ENCODE data around the gene PITX2.

The PITX2 gene

DNA sequence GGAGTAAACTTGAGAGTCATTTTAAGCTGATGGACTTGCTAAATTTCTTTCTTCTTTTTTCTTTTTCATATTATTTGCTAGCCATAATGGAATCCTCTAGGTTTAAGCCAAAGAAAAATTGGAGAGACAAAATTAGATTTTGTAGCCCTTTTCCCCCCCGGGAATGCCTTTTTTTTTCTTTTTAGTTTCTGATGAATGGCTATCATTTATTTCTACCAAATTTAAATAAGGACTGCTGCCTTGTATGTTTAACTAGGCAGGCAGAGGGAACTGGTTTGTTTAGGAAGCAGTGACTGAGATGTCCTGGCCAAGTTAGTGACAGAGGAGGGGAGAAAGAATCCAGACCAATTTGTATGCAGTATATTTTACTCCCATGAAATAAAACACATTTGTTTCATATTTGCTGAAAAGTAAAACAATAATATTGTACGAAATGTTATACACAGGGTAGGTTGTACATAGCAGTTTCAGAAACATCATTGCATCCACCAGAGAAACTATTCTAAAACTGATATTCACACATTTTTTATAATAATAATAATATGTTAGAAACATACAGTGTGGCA, 5.7 kb downstream of the PITX2 start:
- DNase-seq (ENCODE audit: low spot score) (no peak), ATAC-seq (ENCODE audit: low read depth) (no peak)
- TF ChIP-seq, protein P1, sequence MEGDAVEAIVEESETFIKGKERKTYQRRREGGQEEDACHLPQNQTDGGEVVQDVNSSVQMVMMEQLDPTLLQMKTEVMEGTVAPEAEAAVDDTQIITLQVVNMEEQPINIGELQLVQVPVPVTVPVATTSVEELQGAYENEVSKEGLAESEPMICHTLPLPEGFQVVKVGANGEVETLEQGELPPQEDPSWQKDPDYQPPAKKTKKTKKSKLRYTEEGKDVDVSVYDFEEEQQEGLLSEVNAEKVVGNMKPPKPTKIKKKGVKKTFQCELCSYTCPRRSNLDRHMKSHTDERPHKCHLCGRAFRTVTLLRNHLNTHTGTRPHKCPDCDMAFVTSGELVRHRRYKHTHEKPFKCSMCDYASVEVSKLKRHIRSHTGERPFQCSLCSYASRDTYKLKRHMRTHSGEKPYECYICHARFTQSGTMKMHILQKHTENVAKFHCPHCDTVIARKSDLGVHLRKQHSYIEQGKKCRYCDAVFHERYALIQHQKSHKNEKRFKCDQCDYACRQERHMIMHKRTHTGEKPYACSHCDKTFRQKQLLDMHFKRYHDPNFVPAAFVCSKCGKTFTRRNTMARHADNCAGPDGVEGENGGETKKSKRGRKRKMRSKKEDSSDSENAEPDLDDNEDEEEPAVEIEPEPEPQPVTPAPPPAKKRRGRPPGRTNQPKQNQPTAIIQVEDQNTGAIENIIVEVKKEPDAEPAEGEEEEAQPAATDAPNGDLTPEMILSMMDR (IDR thresholded peaks at IDR 0.05; ENCODE audit: poor library complexity, severe bottlenecking) = no peak
- no peak overlapping the region for H3K27ac ChIP-seq (ENCODE audit: poor library complexity, severe bottlenecking)
- H3K36me3 ChIP-seq (ENCODE audit: low read depth) = no peaks in the 10 kb centered on the region
- peaks cover 100% of the 10 kb centered on the region for H3K27me3 ChIP-seq (ENCODE audit: insufficient read depth, poor library complexity, severe bottlenecking)
- no peak overlapping the region for H3K4me3 ChIP-seq (ENCODE audit: severe bottlenecking)
- H3K9me3 ChIP-seq (ENCODE audit: severe bottlenecking) = no peaks in the 10 kb centered on the region
- H3K4me1 ChIP-seq (ENCODE audit: insufficient read depth, poor library complexity, severe bottlenecking) = no peaks in the 10 kb centered on the region

DNA sequence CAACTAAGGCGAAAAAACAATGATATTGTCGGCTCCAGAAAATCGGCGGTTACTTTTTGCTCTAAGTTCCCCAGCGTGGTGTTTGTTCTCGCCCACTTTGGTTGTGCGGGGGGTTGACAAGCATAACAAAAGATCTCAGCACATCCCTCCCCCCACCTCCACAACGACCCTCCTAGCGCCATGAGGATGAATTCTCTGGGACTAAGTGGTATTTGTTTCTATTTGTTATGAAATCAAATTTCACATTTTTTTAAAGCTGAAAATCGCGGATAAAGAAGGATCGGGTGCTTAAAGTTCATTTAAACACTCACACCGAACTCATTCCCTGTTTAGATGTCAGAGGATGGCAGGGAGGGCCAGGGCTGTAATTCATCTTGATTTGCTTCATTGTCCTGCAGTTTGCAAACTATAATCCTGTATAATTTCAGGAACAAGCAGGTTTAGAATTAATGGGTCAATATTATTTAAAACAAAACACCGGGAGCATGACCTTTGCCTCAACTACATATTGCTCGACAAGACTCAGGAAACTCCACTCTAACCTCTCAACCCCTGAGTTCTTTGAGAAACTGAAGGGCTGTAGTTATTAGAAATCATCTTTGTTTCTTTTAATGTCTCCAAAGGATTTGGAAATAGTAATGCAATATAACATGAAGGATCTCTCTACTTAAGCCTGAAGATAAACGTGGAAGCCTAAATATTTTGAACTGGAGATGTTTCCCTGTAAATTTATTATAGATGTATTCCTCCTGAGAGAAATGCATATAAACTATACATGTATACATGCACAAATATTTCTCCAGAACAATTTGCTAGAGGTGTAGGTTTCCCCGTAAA, 6.4 kb downstream of the PITX2 start:
- no peak for ATAC-seq (ENCODE audit: low read depth)
- no peaks in the 10 kb centered on the region for H3K36me3 ChIP-seq (ENCODE audit: low read depth)
- no peaks in the 10 kb centered on the region for H3K4me1 ChIP-seq (ENCODE audit: insufficient read depth, poor library complexity, severe bottlenecking)
- peaks cover 100% of the 10 kb centered on the region for H3K27me3 ChIP-seq (ENCODE audit: insufficient read depth, poor library complexity, severe bottlenecking)
- no peak overlapping the region for H3K4me3 ChIP-seq (ENCODE audit: severe bottlenecking)
- TF ChIP-seq, protein P1 (IDR thresholded peaks at IDR 0.05; ENCODE audit: poor library complexity, severe bottlenecking) = no peak
- no peaks in the 10 kb centered on the region for H3K9me3 ChIP-seq (ENCODE audit: severe bottlenecking)
- no peak for DNase-seq (ENCODE audit: low spot score)
- no peak overlapping the region for H3K27ac ChIP-seq (ENCODE audit: poor library complexity, severe bottlenecking)

DNA sequence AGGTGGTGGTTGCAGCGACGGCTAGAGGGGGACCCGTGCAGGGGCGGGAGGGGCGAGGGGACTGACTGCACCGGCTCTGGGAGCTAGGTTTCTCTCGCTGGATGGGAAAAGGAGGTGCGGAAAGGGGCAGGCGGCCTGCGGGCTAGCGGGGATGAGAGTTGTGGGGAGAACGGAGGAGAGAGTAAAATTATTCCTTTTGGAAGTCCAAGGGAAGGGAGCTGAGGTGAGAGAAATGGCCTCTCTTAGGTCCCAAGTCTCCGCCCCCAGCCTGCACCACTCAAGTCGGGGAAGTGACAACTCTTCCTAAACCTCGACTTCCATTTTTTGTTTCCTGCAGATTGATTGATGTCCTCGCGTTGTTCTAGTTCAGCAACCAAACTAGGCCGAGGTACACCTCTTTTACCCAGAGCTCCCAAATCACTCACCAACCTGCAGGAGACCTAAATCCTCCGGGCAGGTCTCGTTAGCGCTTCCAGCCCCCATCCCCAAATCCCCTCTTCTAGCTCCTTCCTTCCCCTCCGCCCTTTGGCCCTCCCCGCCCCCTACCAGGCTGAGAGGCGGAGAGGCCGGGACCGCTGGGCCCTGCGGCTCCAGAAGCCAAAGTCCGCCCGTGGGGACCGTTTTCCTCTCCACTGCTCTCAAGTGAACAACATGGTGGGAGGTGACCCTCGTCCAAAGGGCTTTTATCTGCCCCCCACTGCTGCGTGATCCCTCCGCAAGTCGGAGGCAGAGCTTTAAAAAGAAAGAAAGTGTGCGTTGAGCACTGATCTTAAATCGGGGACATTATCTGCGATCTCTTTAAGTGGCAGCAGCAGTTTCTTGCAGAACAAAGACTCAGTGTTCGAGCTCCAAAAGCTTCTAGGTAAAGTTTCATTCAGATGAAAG, 7.3 kb downstream of the PITX2 start:
- Histone ChIP-seq H3K4me3 (ENCODE audit: severe bottlenecking) (no peak overlapping the region), H3K36me3 (ENCODE audit: low read depth) (no peaks in the 10 kb centered on the region), H3K27ac (ENCODE audit: poor library complexity, severe bottlenecking) (no peak overlapping the region), H3K4me1 (ENCODE audit: insufficient read depth, poor library complexity, severe bottlenecking) (no peaks in the 10 kb centered on the region), H3K9me3 (ENCODE audit: severe bottlenecking) (no peaks in the 10 kb centered on the region), H3K27me3 (ENCODE audit: insufficient read depth, poor library complexity, severe bottlenecking) (peaks cover 100% of the 10 kb centered on the region)
- DNase-seq (ENCODE audit: low spot score) (no peak), ATAC-seq (ENCODE audit: low read depth) (no peak)
- TF ChIP-seq, protein P1 (IDR thresholded peaks at IDR 0.05; ENCODE audit: poor library complexity, severe bottlenecking) = no peak

DNA sequence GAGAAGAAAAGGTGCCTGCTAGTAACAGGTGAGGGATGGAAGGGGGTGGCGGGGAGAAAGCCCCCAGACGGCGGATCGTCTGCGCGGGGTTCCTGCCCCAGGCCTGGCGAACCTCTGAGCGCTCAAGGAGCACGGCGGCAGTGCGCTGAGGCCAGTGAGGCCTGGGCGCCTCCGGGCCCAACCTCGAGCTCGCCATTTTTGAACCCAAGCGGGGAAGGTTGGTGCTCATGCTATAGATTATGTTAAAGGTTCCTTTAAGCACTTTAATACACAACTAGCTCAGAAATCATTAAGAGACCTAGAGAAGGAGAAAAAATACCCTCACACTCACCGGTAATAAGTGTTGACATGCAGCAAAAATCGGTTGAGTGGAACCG, 7.9 kb downstream of the PITX2 start:
- no peaks in the 10 kb centered on the region for H3K9me3 ChIP-seq (ENCODE audit: severe bottlenecking)
- no peak overlapping the region for H3K4me3 ChIP-seq (ENCODE audit: severe bottlenecking)

More for the DNA sequence above, 7.9 kb downstream of the PITX2 start:
- TF ChIP-seq, protein P1 (IDR thresholded peaks at IDR 0.05; ENCODE audit: poor library complexity, severe bottlenecking) = no peak
- ATAC-seq (ENCODE audit: low read depth) (no peak), DNase-seq (ENCODE audit: low spot score) (no peak)
- Histone ChIP-seq H3K27ac (ENCODE audit: poor library complexity, severe bottlenecking) (no peak overlapping the region), H3K36me3 (ENCODE audit: low read depth) (no peaks in the 10 kb centered on the region), H3K4me1 (ENCODE audit: insufficient read depth, poor library complexity, severe bottlenecking) (no peaks in the 10 kb centered on the region), H3K27me3 (ENCODE audit: insufficient read depth, poor library complexity, severe bottlenecking) (peaks cover 100% of the 10 kb centered on the region)

Measured in RWPE2 (cell line).